Stimulated activated CD4-positive, alpha-beta T cell treated with anti-CD3 and anti-CD28 coated beads, Interleukin-4, amount 100 ng/mL, for 24 hours (primary cell): ENCODE data around the gene ARCN1.

Experiments used
- DNase-seq: peaks from one replicate; pipeline ENCODE4 v3.0.0-alpha.2; 2020

The ARCN1 gene

GRCh38 chr11:118639899-118640298 is 67.7 kb downstream of the ARCN1 start:
- DNase-seq: no peak

DNA sequence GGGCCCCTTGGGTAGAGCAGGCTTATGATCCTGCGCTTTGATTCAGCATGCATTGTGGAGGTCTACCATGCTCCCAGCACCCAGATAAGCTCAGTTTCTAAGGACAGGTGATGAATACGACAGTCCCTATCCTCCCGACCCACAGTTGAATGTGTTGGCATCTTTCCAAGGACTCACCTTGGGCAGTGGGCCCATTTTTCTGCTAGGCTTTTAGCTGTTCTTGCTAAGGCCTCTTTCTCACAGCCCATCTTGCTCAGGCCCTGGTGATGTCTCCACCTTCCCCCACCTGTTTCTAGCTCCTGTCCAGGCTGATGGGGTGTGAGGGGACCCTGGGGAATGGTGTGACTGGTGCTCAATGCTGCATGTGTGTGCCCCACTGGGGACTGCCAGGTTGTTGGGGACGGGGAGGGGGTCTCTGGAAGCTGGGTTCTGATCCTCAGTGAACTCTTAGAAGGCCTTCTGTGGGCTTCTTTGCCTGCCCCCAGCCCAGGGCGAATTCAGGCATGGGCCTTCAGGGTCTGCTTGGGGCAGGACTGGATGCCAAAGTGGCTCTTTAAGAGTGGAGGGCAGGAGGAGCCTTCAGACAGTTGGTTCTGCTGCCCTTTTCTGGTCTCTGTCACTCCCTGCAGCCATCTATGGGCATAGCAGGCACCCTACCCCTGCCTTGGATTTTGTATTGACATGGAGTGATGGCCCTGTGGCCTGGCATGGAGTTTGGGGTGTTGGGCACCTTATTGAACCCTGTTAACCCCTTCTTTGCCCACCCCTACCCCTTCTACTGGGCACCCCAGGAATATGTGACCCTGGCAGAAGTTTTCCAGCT is 68.3 kb downstream of the ARCN1 start:
- no peak for DNase-seq

DNA sequence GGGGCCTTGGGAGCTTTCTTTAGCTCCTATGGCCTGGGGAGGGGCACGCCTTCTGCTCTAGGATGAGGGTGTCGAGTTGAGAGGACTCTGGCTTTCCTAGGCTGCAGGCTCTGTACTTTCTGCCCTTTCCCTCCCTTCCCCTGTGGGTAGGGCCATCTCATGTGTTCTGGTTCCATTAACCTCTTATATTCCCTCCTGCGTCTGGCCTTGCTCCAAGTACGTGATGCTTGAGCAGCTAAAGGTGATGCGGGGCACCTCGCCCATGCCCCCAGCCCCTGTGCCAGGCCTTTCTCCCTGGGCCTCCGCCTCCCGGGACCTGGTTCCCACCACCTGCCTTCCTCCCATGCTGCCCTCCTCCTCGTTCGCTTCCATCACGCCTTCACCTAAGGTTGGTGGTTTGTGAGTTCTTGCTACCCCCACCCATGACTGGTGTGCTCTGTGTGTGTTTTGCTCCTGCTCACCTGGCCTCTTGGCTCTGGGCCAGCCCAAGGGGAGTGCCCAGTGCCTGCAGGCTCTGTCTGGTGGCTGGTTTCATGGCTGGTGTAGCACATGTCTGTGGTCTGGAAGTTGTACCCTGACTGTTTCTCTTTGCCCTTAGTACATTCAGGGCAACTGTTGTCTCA is 69.3 kb downstream of the ARCN1 start:
- DNase-seq: no peak

- DNase-seq: no peak
Measured at GRCh38 chr11:118643142-118643994, 71.2 kb downstream of the ARCN1 start.

GRCh38 chr11:118643995-118644345 is 71.8 kb downstream of the ARCN1 start:
- DNase-seq: no peak

- DNase-seq: no peak
Measured at GRCh38 chr11:118644496-118644895, 72.3 kb downstream of the ARCN1 start.

DNA sequence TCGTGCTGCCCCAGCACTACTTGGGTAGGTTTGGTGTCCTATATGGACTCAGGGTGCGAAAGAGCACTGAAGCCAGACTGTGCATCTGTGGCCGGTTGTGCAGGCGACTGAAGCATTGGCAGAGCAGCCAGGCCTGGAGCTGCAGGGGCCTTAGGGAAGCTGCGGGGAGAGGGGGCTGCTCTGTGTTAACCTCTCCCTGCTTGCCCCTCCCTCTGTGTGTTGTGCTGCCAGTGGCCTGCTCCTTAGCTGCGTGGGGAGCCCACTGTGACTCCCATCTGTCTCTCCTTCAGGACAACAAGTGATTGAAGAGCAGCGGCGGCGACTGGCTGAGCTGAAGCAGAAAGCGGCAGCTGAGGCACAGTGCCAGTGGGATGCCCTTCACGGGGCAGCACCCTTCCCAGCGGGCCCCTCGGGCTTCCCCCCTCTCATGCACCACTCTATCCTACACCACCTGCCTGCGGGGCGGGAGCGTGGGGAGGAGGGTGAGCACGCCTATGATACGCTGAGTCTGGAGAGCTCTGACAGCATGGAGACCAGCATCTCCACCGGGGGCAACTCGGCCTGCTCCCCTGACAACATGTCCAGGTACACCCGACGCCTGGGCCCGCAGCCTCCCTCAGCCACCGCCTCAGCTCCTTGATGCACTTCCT is 73.0 kb downstream of the ARCN1 start:
- no peak for DNase-seq

GRCh38 chr11:118646393-118646792 is 74.2 kb downstream of the ARCN1 start:
- no peak for DNase-seq

- no peak for DNase-seq
Measured at GRCh38 chr11:118648291-118648690, 76.1 kb downstream of the ARCN1 start.

DNA sequence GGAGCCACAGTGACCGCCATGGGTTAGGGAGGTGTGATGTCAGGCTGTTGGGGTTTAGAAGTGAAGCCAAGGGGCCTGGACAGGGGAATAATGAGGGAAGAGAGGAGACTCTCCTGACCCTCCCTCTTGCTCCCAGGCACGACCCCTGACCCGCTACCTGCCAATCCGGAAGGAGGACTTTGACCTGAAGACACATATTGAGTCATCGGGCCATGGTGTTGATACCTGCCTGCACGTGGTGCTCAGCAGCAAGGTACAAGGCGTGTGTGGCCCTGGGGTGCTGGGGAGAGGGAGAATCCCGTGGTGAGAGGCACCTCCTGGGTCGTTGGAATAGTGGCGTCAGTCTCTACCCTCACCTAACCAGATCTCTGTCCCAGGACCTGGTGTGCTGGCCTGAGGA is 77.7 kb downstream of the ARCN1 start:
- no peak for DNase-seq

- DNase-seq: no peak
Measured at GRCh38 chr11:118650366-118650765, 78.2 kb downstream of the ARCN1 start.

GRCh38 chr11:118651820-118652219 is 79.6 kb downstream of the ARCN1 start:
- no peak for DNase-seq
